Activated CD8-positive, alpha-beta T cell treated with anti-CD3 and anti-CD28 coated beads, Interleukin-2, amount 10 ng/mL, durations not matched to agents 7 days and 5 days (primary cell): ENCODE data around the gene CLEC3B. TPM values are rescaled to one million over a fixed set of nuclear protein-coding genes. Genes with fewer than 3 reads are reported as not detected.
A peak's percentile ranks its signal among the peaks of the same experiment; 100 is the strongest.

Experiments
- ATAC-seq: fragments of 150-1000 bp; cut with Tn5 transposase; one replicate; pipeline ENCODE4 v1.10.0; 2021; ENCODE audit warnings: moderate library complexity
- CTCF ChIA-PET: fragments of 350-600 bp; sonication (Branson Sonifier 250); formaldehyde crosslinking; loops from one replicate; lab custom pipeline; 2021; ENCODE audit warnings: antibody characterized with exemption; lab: Charles Lee
- POLR2A ChIA-PET: fragments of 350-600 bp; sonication (Branson Sonifier 250); formaldehyde crosslinking; loops from one replicate; lab custom pipeline; 2021; ENCODE audit warnings: antibody characterized with exemption; lab: Charles Lee
- DNase-seq: peaks from one replicate; pipeline ENCODE4 v3.0.0-alpha.2; 2020
- H3K27ac Mint-ChIP-seq: one replicate; pipeline ENCODE4 v1.8.0; 2021; ENCODE audit warnings: mild to moderate bottlenecking, mixed read lengths
- H3K27me3 Mint-ChIP-seq: one replicate; pipeline ENCODE4 v1.8.0; 2021; ENCODE audit warnings: low read depth, mixed read lengths
- H3K36me3 Mint-ChIP-seq: one replicate; pipeline ENCODE4 v1.8.0; 2021; ENCODE audit warnings: low read depth, mixed read lengths
- H3K4me1 Mint-ChIP-seq: one replicate; pipeline ENCODE4 v1.8.0; 2021; ENCODE audit warnings: low read depth, mixed read lengths
- H3K4me3 Mint-ChIP-seq: one replicate; pipeline ENCODE4 v1.8.0; 2021; ENCODE audit warnings: mild to moderate bottlenecking, mixed read lengths
- H3K9me3 Mint-ChIP-seq: one replicate; pipeline ENCODE4 v1.8.0; 2022; ENCODE audit warnings: mixed read lengths; ENCODE audit not compliant: insufficient read depth
- total RNA-seq, 2 experiments: library from RNA; stranded (reverse); gene quantifications; one replicate each; pipeline ENCODE4 v1.2.3, GENCODE V29; 2021

CLEC3B gene
- total RNA-seq, 2 experiments from 2014 or later, result 0.29 TPM

- ATAC-seq (no peak), DNase-seq (no peak)
- no peaks in the 10 kb centered on the region for H3K9me3 Mint-ChIP-seq
- peaks cover 19% of the 10 kb centered on the region for H3K4me1 Mint-ChIP-seq
- H3K36me3 Mint-ChIP-seq, result no peaks in the 10 kb centered on the region
- H3K4me3 Mint-ChIP-seq, result no peak overlapping the region
- H3K27me3 Mint-ChIP-seq, result peaks cover 21% of the 10 kb centered on the region
- CTCF ChIA-PET, result interaction anchor here (0.6 to 5.6 kb wide), 14 partner anchors 8 to 441 kb away, joined by 3 to 76 read pairs (median 6); no protein-coding TSS in a partner anchor
- H3K27ac Mint-ChIP-seq, result no peak overlapping the region
- POLR2A ChIA-PET, result interaction anchor here (0.6 kb wide), 1 partner anchor 11 kb away, joined by 3 read pairs; no protein-coding TSS in a partner anchor
Observed at GRCh38 chr3:45055032-45055410, 28.9 kb downstream of the CLEC3B start.

- Mint-ChIP-seq H3K4me3 (no peak overlapping the region), H3K36me3 (no peaks in the 10 kb centered on the region), H3K4me1 (peaks cover 19% of the 10 kb centered on the region), H3K27me3 (peaks cover 18% of the 10 kb centered on the region), H3K27ac (no peak overlapping the region), H3K9me3 (no peaks in the 10 kb centered on the region)
- peak; percentile 49 for DNase-seq
- CTCF ChIA-PET, result interaction anchor here (0.6 to 5.6 kb wide), 16 partner anchors 8 to 441 kb away, joined by 3 to 76 read pairs (median 4); no protein-coding TSS in a partner anchor
- POLR2A ChIA-PET, result interaction anchor here (0.6 kb wide), 1 partner anchor 11 kb away, joined by 3 read pairs; no protein-coding TSS in a partner anchor
- ATAC-seq, result no peak
Observed at GRCh38 chr3:45055411-45056143, 29.5 kb downstream of the CLEC3B start.

GRCh38 chr3:45056608-45057301 lies 30.7 kb downstream of the CLEC3B start:
- no peak overlapping the region for H3K4me3 Mint-ChIP-seq
- no peak for ATAC-seq
- H3K4me1 Mint-ChIP-seq, result peaks cover 19% of the 10 kb centered on the region
- ChIA-PET CTCF (interaction anchor here (0.7 to 5.6 kb wide), 8 partner anchors 10 to 603 kb away, joined by 3 to 76 read pairs (median 6); no protein-coding TSS in a partner anchor), POLR2A (no interaction called here)
- H3K27me3 Mint-ChIP-seq, result peaks cover 16% of the 10 kb centered on the region
- no peaks in the 10 kb centered on the region for H3K9me3 Mint-ChIP-seq
- no peaks in the 10 kb centered on the region for H3K36me3 Mint-ChIP-seq
- H3K27ac Mint-ChIP-seq, result no peak overlapping the region
- no peak for DNase-seq

- H3K9me3 Mint-ChIP-seq, result no peaks in the 10 kb centered on the region
- DNase-seq (peak; percentile 29), ATAC-seq (no peak)
- H3K4me1 Mint-ChIP-seq, result peaks cover 23% of the 10 kb centered on the region
- H3K27me3 Mint-ChIP-seq, result peaks cover 16% of the 10 kb centered on the region
- no peak overlapping the region for H3K27ac Mint-ChIP-seq
- H3K4me3 Mint-ChIP-seq, result no peak overlapping the region
- ChIA-PET CTCF (interaction anchor here (0.9 to 5.6 kb wide), 4 partner anchors 15 to 602 kb away, joined by 3 to 76 read pairs (median 20); no protein-coding TSS in a partner anchor), POLR2A (interaction anchor here (0.7 kb wide), 1 partner anchor 153 kb away, joined by 3 read pairs; no protein-coding TSS in a partner anchor)
- H3K36me3 Mint-ChIP-seq, result no peaks in the 10 kb centered on the region
Observed at GRCh38 chr3:45057557-45057956, 31.5 kb downstream of the CLEC3B start.

- DNase-seq (no peak), ATAC-seq (no peak)
- Mint-ChIP-seq H3K36me3 (no peaks in the 10 kb centered on the region), H3K4me3 (no peak overlapping the region), H3K9me3 (no peaks in the 10 kb centered on the region), H3K4me1 (peaks cover 17% of the 10 kb centered on the region), H3K27me3 (peaks cover 11% of the 10 kb centered on the region), H3K27ac (no peak overlapping the region)
- POLR2A ChIA-PET, result interaction anchor here (1.1 kb wide), 1 partner anchor 47 kb away, joined by 3 read pairs; no protein-coding TSS in a partner anchor
- CTCF ChIA-PET, result no interaction called here
Observed at GRCh38 chr3:45059132-45059531, 33.0 kb downstream of the CLEC3B start.

GRCh38 chr3:45060165-45060892 lies 34.2 kb downstream of the CLEC3B start:
- H3K4me1 Mint-ChIP-seq, result peaks cover 24% of the 10 kb centered on the region
- ChIA-PET POLR2A (no interaction called here), CTCF (interaction anchor here (0.8 to 0.9 kb wide), 2 partner anchors 20 to 61 kb away, joined by 3 to 4 read pairs; no protein-coding TSS in a partner anchor)
- no peaks in the 10 kb centered on the region for H3K36me3 Mint-ChIP-seq
- no peak for DNase-seq
- no peak overlapping the region for H3K27ac Mint-ChIP-seq
- H3K27me3 Mint-ChIP-seq, result peaks cover 11% of the 10 kb centered on the region
- H3K4me3 Mint-ChIP-seq, result no peak overlapping the region
- ATAC-seq, result no peak
- no peaks in the 10 kb centered on the region for H3K9me3 Mint-ChIP-seq

GRCh38 chr3:45062697-45063070 lies 36.6 kb downstream of the CLEC3B start:
- ChIA-PET CTCF (interaction anchor here (3.3 kb wide), 1 partner anchor 21 kb away, joined by 9 read pairs; no protein-coding TSS in a partner anchor), POLR2A (no interaction called here)
- H3K4me3 Mint-ChIP-seq, result no peak overlapping the region

GRCh38 chr3:45064512-45065372 lies 38.6 kb downstream of the CLEC3B start:
- peaks cover 32% of the 10 kb centered on the region for H3K4me1 Mint-ChIP-seq
- peak overlapping the region; percentile 87 for H3K27ac Mint-ChIP-seq
- no peaks in the 10 kb centered on the region for H3K9me3 Mint-ChIP-seq
- peaks cover 18% of the 10 kb centered on the region for H3K27me3 Mint-ChIP-seq
- ATAC-seq, result peak; percentile 84
- H3K36me3 Mint-ChIP-seq, result no peaks in the 10 kb centered on the region
- peak overlapping the region; percentile 59 for H3K4me3 Mint-ChIP-seq
- POLR2A ChIA-PET, result interaction anchor here (0.6 kb wide), 2 partner anchors 44 to 530 kb away, joined by 3 read pairs; partner anchors contain the start of gene LIMD1
- CTCF ChIA-PET, result interaction anchor here (1.5 to 3.3 kb wide), 3 partner anchors 9 to 145 kb away, joined by 5 to 9 read pairs (median 6); no protein-coding TSS in a partner anchor
- DNase-seq, result peak; percentile 84

More at GRCh38 chr3:45062697-45063070, 36.6 kb downstream of the CLEC3B start:
- Mint-ChIP-seq H3K9me3 (no peaks in the 10 kb centered on the region), H3K4me1 (peaks cover 35% of the 10 kb centered on the region), H3K27me3 (peaks cover 6% of the 10 kb centered on the region), H3K27ac (no peak overlapping the region), H3K36me3 (no peaks in the 10 kb centered on the region)
- DNase-seq (no peak), ATAC-seq (no peak)

- Mint-ChIP-seq H3K36me3 (no peaks in the 10 kb centered on the region), H3K27me3 (peaks cover 15% of the 10 kb centered on the region), H3K9me3 (no peaks in the 10 kb centered on the region), H3K4me1 (peaks cover 32% of the 10 kb centered on the region), H3K27ac (peak overlapping the region; percentile 87), H3K4me3 (no peak overlapping the region)
- DNase-seq (no peak), ATAC-seq (no peak)
- ChIA-PET CTCF (interaction anchor here (1.5 kb wide), 2 partner anchors 10 to 145 kb away, joined by 4 to 5 read pairs; no protein-coding TSS in a partner anchor), POLR2A (interaction anchor here (0.6 kb wide), 1 partner anchor 529 kb away, joined by 3 read pairs; the partner anchor contains the start of gene LIMD1)
Observed at GRCh38 chr3:45065373-45065720, 39.2 kb downstream of the CLEC3B start.

GRCh38 chr3:45066109-45066801 lies 40.2 kb downstream of the CLEC3B start:
- POLR2A ChIA-PET, result interaction anchor here (0.6 kb wide), 1 partner anchor 11 kb away, joined by 3 read pairs; no protein-coding TSS in a partner anchor
- Mint-ChIP-seq H3K9me3 (no peaks in the 10 kb centered on the region), H3K4me1 (peaks cover 32% of the 10 kb centered on the region), H3K36me3 (no peaks in the 10 kb centered on the region), H3K27ac (no peak overlapping the region), H3K27me3 (peaks cover 15% of the 10 kb centered on the region), H3K4me3 (no peak overlapping the region)
- CTCF ChIA-PET, result interaction anchor here (1.5 kb wide), 2 partner anchors 11 to 144 kb away, joined by 4 to 5 read pairs; no protein-coding TSS in a partner anchor
- ATAC-seq, result no peak
- DNase-seq, result no peak
